Measurements from ENCODE around the gene MARK3. TPM values are rescaled to one million over a fixed set of nuclear protein-coding genes. Genes with fewer than 3 reads are reported as not detected.
"Not testable (repeated sequence)": the region's sequence is repeated elsewhere in the genome, so short reads cannot be mapped to it uniquely, and the experiment has no call there.

Gene MARK3
- total RNA-seq, 1 donor from 2014 or later = 75.7 TPM

- no peak for DNase-seq (ENCODE audit: extremely low read depth, low read depth, low spot score)
These were observed 137.7 kb downstream of the MARK3 start, which contains the start of gene CKB for GRCh38 chr14:103522649-103523574. Gene CKB, minus strand, starts transcription at chr14:103522830. Its CDS starts 337 bp downstream, at chr14:103522493.

GRCh38 chr14:103523575-103523954 is 138.3 kb downstream of the MARK3 start:
- DNase-seq (ENCODE audit: extremely low read depth, low read depth, low spot score) = no peak

- no peak for DNase-seq (ENCODE audit: extremely low read depth, low read depth, low spot score)
These were observed 139.1 kb downstream of the MARK3 start for GRCh38 chr14:103524002-103524935.

GRCh38 chr14:103525430-103526246 is 140.4 kb downstream of the MARK3 start:
- DNase-seq (ENCODE audit: extremely low read depth, low read depth, low spot score) = not testable (repeated sequence)

- no peak for DNase-seq (ENCODE audit: extremely low read depth, low read depth, low spot score)
These were observed 141.2 kb downstream of the MARK3 start for GRCh38 chr14:103526247-103526913.

GRCh38 chr14:103526914-103527248 is 141.7 kb downstream of the MARK3 start:
- DNase-seq (ENCODE audit: extremely low read depth, low read depth, low spot score) = no peak

GRCh38 chr14:103527408-103528145 is 142.4 kb downstream of the MARK3 start:
- DNase-seq (ENCODE audit: extremely low read depth, low read depth, low spot score) = no peak

GRCh38 chr14:103528146-103528586 is 143.0 kb downstream of the MARK3 start:
- no peak for DNase-seq (ENCODE audit: extremely low read depth, low read depth, low spot score)

- no peak for DNase-seq (ENCODE audit: extremely low read depth, low read depth, low spot score)
These were observed 143.6 kb downstream of the MARK3 start, which contains the start of gene TRMT61A for GRCh38 chr14:103528587-103529382. Gene TRMT61A, plus strand, starts transcription at chr14:103529196. Its CDS starts 783 bp downstream, at chr14:103529979.

GRCh38 chr14:103529383-103530365 is 144.5 kb downstream of the MARK3 start:
- no peak for DNase-seq (ENCODE audit: extremely low read depth, low read depth, low spot score)

GRCh38 chr14:103530390-103530789 is 145.2 kb downstream of the MARK3 start:
- DNase-seq (ENCODE audit: extremely low read depth, low read depth, low spot score) = no peak

GRCh38 chr14:103530831-103531230 is 145.6 kb downstream of the MARK3 start:
- DNase-seq (ENCODE audit: extremely low read depth, low read depth, low spot score) = no peak

GRCh38 chr14:103531421-103532215 is 146.4 kb downstream of the MARK3 start:
- no peak for DNase-seq (ENCODE audit: extremely low read depth, low read depth, low spot score)

- no peak for DNase-seq (ENCODE audit: extremely low read depth, low read depth, low spot score)
These were observed 147.3 kb downstream of the MARK3 start for GRCh38 chr14:103532216-103533136.
